Fibroblast of skin of abdomen (primary cell): ENCODE measurements around the gene APBA1.
A peak's percentile ranks its signal among the peaks of the same experiment; 100 is the strongest.

Experiments
- DNase-seq: peaks from one replicate; pipeline ENCODE4 v3.0.0-alpha.2; 2013

Gene APBA1

GRCh38 chr9:69393425-69393824, 278.7 kb downstream of the APBA1 start:
- DNase-seq, result no peak

- DNase-seq, result no peak
Measured at GRCh38 chr9:69392826-69393225, 279.3 kb downstream of the APBA1 start.

- DNase-seq, result no peak
Measured at GRCh38 chr9:69391946-69392345, 280.2 kb downstream of the APBA1 start.

DNA sequence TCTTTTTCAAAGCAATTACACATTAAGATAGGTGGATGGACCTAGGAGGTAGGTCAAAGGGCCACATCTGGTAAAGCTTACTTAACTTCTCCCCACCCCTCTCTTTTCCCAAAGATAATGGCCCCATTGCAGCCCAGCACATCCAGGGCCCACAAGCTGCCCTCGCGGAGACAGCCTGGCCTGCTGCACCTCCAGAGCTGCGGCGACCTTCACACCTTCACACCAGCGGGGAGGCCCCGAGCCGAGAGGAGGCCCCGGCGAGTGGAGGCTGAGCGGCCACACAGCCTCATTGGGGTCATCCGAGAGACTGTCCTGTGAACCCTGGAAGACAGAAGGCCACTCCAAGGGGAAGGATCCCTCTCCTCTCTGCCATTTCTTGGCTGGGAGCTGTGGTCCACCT, 280.7 kb downstream of the APBA1 start:
- no peak for DNase-seq

DNA sequence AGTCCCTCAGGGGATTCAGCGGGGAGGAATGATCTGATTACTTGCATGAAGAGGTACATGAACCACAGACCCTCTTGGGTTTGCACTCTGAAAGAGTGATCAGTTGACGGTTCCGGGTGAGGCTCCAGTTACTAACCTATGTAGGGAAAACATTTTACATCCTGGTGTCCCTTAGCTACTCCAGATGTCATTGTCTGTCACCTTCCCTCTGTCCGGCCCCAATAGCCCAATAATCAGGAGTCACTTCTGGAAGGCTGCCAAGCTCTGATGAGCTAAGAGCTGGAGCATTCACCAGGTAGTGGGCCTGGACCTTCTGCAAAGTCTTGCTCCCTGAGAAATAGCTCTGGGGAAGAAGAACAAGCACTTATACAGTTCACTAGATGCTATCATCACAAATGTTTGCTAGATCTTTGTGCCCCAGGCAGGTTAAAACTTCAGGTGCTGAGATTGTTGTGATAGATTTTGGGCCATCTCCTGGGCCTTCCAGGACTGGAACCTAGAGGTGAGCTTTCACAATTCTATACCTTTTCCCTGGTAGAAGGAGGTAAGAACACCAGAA, 282.7 kb downstream of the APBA1 start:
- DNase-seq, result no peak

GRCh38 chr9:69388596-69388995, 283.6 kb downstream of the APBA1 start:
- DNase-seq, result no peak

GRCh38 chr9:69386651-69387050, 285.5 kb downstream of the APBA1 start:
- no peak for DNase-seq

DNA sequence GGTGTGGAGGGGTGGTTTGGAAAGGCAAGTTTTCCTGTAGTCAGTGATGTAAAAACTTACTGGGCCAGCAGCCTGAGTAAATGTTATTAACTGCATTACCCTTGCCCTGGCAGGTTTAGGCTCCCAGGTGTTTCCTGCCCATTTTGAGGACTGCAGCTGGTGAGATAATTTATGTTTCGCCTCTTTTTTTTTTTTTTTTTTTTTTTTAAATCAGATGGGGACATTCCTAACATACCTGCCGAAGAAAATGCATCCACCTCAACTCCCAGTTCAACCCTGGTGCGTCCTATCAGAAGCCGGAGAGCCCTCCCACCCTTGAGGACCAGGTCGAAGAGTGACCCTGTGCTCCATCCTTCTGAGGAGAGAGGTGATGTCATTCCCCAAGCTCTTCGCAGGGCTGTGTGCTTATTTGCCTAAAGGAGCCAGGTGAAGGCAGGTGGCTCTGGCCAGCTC, 286.6 kb downstream of the APBA1 start:
- DNase-seq, result no peak

GRCh38 chr9:69382135-69382534, 290.0 kb downstream of the APBA1 start:
- no peak for DNase-seq

DNA sequence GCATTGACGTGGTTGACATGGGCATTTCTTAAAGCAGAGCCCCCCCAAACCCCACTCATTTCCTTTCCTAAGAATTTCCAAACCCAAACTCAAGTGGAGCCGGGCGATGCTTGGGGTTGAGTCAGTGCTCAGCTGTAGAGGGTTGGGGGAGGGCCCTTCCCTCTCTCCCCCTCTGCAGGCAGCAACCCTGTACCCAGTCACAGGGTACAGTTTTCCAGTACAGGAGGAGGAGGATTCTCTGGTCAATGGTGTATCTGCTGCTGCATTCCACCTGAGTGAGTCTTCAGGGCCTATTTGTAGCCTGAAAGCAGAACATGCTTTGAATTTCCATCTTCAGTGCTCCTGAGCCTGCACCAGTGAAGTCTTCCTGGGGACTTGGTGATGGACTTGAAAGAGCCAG, 291.4 kb downstream of the APBA1 start:
- DNase-seq, result peak; percentile 58

DNA sequence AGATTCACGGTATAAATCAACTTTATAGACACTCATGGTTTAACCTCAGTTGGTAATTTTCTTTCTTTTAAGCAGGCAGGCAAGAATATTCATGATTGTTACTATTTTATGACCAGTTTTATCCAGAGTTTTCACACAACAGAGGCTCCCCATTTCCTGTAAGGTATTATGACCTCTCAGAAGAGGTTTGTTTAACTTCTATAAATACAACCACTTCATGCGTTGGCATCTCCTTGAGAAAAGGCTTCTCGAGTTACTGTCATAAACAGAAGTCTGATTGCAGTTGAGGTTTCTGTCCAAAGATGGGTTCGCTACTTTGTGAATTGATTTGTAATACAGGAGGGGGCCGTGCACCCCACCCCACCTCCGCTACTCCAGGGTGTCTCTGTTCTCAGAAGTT, 291.9 kb downstream of the APBA1 start:
- no peak for DNase-seq

- peak; percentile 61 for DNase-seq
Measured at GRCh38 chr9:69379270-69379982, 292.7 kb downstream of the APBA1 start.

GRCh38 chr9:69377981-69378380, 294.2 kb downstream of the APBA1 start:
- no peak for DNase-seq
